GM23338 (cell line): ENCODE data around the gene SEC61A1. TPM values are rescaled to one million over a fixed set of nuclear protein-coding genes. Genes with fewer than 3 reads are reported as not detected.

ENCODE experiments used
- ATAC-seq: fragments of 200-7000 bp; cut with Tn5 transposase; 3 replicates; pipeline ENCODE4 v1.9.1; 2020
- DNase-seq: peaks from one replicate; pipeline ENCODE4 v3.0.0-alpha.2; 2015; ENCODE audit warnings: low spot score
- H2AFZ ChIP-seq: fragments of 200-600 bp; sonication (generic); 2 replicates; pipeline ENCODE4 v1.8.0; 2016; ENCODE audit warnings: antibody characterized with exemption, mild to moderate bottlenecking, moderate library complexity
- H3F3A ChIP-seq: fragments of 200-600 bp; sonication (generic); replicated peaks from 2 replicates; pipeline ENCODE4 v1.8.0; 2017; ENCODE audit warnings: antibody characterized with exemption, mixed run types, low read depth
- H3K27ac ChIP-seq: fragments of 200-600 bp; sonication (generic); 2 replicates; pipeline ENCODE4 v1.6.1; 2016; ENCODE audit warnings: low read depth
- H3K27me3 ChIP-seq: fragments of 200-600 bp; sonication (generic); 2 replicates; pipeline ENCODE4 v1.8.0; 2016; ENCODE audit warnings: mild to moderate bottlenecking, mixed run types, moderate library complexity; ENCODE audit not compliant: insufficient read depth
- H3K36me3 ChIP-seq: fragments of 200-600 bp; sonication (generic); 2 replicates; pipeline ENCODE4 v1.8.0; 2016; ENCODE audit warnings: mild to moderate bottlenecking; ENCODE audit not compliant: insufficient read depth
- H3K4me1 ChIP-seq: fragments of 200-600 bp; sonication (generic); 2 replicates; pipeline ENCODE4 v1.8.0; 2016; ENCODE audit warnings: mild to moderate bottlenecking, moderate library complexity; ENCODE audit not compliant: insufficient read depth
- H3K4me2 ChIP-seq: fragments of 200-600 bp; sonication (generic); 2 replicates; pipeline ENCODE4 v1.7.1; 2017; ENCODE audit warnings: mixed run types
- H3K4me3 ChIP-seq: fragments of 200-600 bp; sonication (generic); 2 replicates; pipeline ENCODE4 v1.6.1; 2016; ENCODE audit warnings: mixed run types
- H3K79me2 ChIP-seq: fragments of 200-600 bp; sonication (generic); replicated peaks from 2 replicates; pipeline ENCODE4 v1.8.0; 2017; ENCODE audit warnings: mild to moderate bottlenecking; ENCODE audit not compliant: insufficient read depth
- H3K9me2 ChIP-seq: fragments of 200-600 bp; sonication (generic); 2 replicates; pipeline ENCODE4 v1.8.0; 2017; ENCODE audit not compliant: insufficient read depth
- H4K20me1 ChIP-seq: fragments of 200-600 bp; sonication (generic); replicated peaks from 2 replicates; pipeline ENCODE4 v1.8.0; 2017; ENCODE audit warnings: mild to moderate bottlenecking; ENCODE audit not compliant: insufficient read depth
- H3K27ac Mint-ChIP-seq: 2 replicates; pipeline ENCODE4 v1.8.0; 2020; ENCODE audit warnings: inconsistent platforms, mild to moderate bottlenecking, moderate library complexity, mixed read lengths
- H3K27me3 Mint-ChIP-seq: 3 replicates; pipeline ENCODE4 v1.8.0; 2022; ENCODE audit warnings: low read depth, mild to moderate bottlenecking, moderate library complexity, mixed read lengths, inconsistent platforms; ENCODE audit not compliant: insufficient read depth, poor library complexity
- H3K36me3 Mint-ChIP-seq: 3 replicates; pipeline ENCODE4 v1.8.0; 2021; ENCODE audit warnings: low read depth, mild to moderate bottlenecking, inconsistent platforms, moderate library complexity, mixed read lengths
- H3K4me1 Mint-ChIP-seq: 3 replicates; pipeline ENCODE4 v1.8.0; 2020; ENCODE audit warnings: mild to moderate bottlenecking, inconsistent platforms, mixed read lengths
- H3K4me3 Mint-ChIP-seq: 3 replicates; pipeline ENCODE4 v1.8.0; 2021; ENCODE audit warnings: moderate library complexity, mild to moderate bottlenecking, inconsistent platforms, mixed read lengths
- H3K9me3 Mint-ChIP-seq: 3 replicates; pipeline ENCODE4 v1.8.0; 2020; ENCODE audit warnings: moderate library complexity, mild to moderate bottlenecking, inconsistent platforms, mixed read lengths
- CREB1 ChIP-seq: fragments of 250-450 bp; sonication (Bioruptor Pico); IDR thresholded peaks from 2 replicates; pipeline ENCODE4 v1.5.0; 2020; ENCODE audit warnings: low read depth, mild to moderate bottlenecking, moderate library complexity
- CTCF ChIP-seq, 2 experiments: fragments of 200-600 bp in 1 of 2; sonication (generic) in 1 of 2; conservative IDR thresholded peaks; 2 replicates each; pipeline versions ENCODE4 v1.5.1 to v1.6.1; 2016 to 2017; ENCODE audit warnings: antibody characterized with exemption in 2 of 2, low read depth in 2 of 2, mild to moderate bottlenecking in 2 of 2, moderate library complexity in 1 of 2
- EZH2 ChIP-seq: fragments of 200-600 bp; sonication (generic); IDR thresholded peaks from one replicate; pipeline ENCODE4 v1.8.0; 2017; ENCODE audit warnings: antibody characterized with exemption, mild to moderate bottlenecking, low read depth; ENCODE audit not compliant: unreplicated experiment
- JUNB ChIP-seq: IDR thresholded peaks from one replicate; pipeline ENCODE4 v1.6.1; 2016; ENCODE audit warnings: antibody characterized with exemption; ENCODE audit not compliant: unreplicated experiment
- NANOG ChIP-seq: IDR thresholded peaks from 2 replicates; pipeline ENCODE4 v1.6.1; 2016; ENCODE audit warnings: antibody characterized with exemption, borderline replicate concordance
- POLR2AphosphoS5 ChIP-seq: IDR thresholded peaks from 2 replicates; pipeline ENCODE4 v1.6.1; 2016; ENCODE audit warnings: antibody characterized with exemption, low read depth
- REST ChIP-seq: IDR thresholded peaks from one replicate; pipeline ENCODE4 v1.6.1; 2018; ENCODE audit warnings: antibody characterized with exemption; ENCODE audit not compliant: unreplicated experiment
- STAT1 ChIP-seq: IDR thresholded peaks from one replicate; pipeline ENCODE4 v1.6.1; 2016; ENCODE audit warnings: antibody characterized with exemption; ENCODE audit not compliant: unreplicated experiment
- ZNF114 ChIP-seq: fragments of 250-450 bp; sonication (Bioruptor Pico); IDR thresholded peaks from 2 replicates; pipeline ENCODE4 v1.5.0; 2020; ENCODE audit warnings: mild to moderate bottlenecking, moderate library complexity
- ZNF331 ChIP-seq: fragments of 250-450 bp; sonication (Bioruptor Pico); IDR thresholded peaks from 2 replicates; pipeline ENCODE4 v1.5.0; 2020; ENCODE audit warnings: low read depth, mild to moderate bottlenecking, moderate library complexity
- polyA plus RNA-seq: library from polyadenylated mRNA; unstranded; fragments of >200 nt; fragmentation: Nextera tagmentation; extraction: Ambion mirVana; gene quantifications from 2 replicates; pipeline ENCODE4 v1.2.1, GENCODE V29; 2016
- total RNA-seq: library from RNA; depleted of rRNA; stranded (reverse); fragments of >200 nt; shearing (Covaris generic); gene quantifications from 2 replicates; pipeline ENCODE4 v1.2.3, GENCODE V29; 2014

The SEC61A1 gene
- total and polyA plus RNA-seq, 2 experiments from 2014 or later: 44.8 to 184 TPM

GRCh38 chr3:128036119-128036518, 16.1 kb upstream of the SEC61A1 start (continued):
- TF ChIP-seq REST: no peak
- TF ChIP-seq CTCF (conservative IDR thresholded peaks at IDR 0.05; ENCODE audit: low read depth in 2 of 2): no peak
- no peak for TF ChIP-seq JUNB
- TF ChIP-seq ZNF331 (CRISPR knock-in tag): no peak
- no peak for TF ChIP-seq CREB1 (CRISPR knock-in tag)
- TF ChIP-seq ZNF114 (CRISPR knock-in tag): no peak
- TF ChIP-seq POLR2AphosphoS5: no peak
- no peak for TF ChIP-seq NANOG

DNA sequence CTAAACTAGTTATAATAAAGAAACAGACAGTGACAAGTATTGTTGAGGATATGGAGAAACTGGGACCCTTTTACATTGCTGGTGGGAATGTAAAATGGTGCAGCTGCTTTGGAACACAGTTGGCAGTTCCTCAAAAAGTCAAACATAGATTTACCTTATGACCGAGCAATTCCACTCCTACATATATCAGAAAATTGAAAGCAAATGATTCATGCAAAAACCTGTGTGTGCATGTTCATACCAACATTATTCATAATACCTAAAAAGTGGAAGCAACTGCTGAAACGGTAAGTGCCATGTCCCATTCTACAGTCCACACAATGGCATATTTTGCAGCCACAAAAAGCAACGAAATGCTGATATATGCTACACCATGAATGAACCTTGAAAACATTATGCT, 12.2 kb upstream of the SEC61A1 start:
- H3K27me3 Mint-ChIP-seq: peaks cover 3% of the 10 kb centered on the region
- no peaks in the 10 kb centered on the region for H3K27me3 ChIP-seq
- TF ChIP-seq CTCF (conservative IDR thresholded peaks at IDR 0.05; ENCODE audit: low read depth in 2 of 2) (no peak), CREB1 (CRISPR knock-in tag) (no peak), EZH2 (no peak), REST (no peak), NANOG (no peak), ZNF331 (CRISPR knock-in tag) (no peak), STAT1 (no peak), ZNF114 (CRISPR knock-in tag) (no peak), JUNB (no peak)

More for the DNA sequence above, 12.2 kb upstream of the SEC61A1 start:
- H3K79me2 ChIP-seq: no peaks in the 10 kb centered on the region
- H3K4me2 ChIP-seq: no peak overlapping the region
- H3F3A ChIP-seq: no peaks in the 10 kb centered on the region
- no peaks in the 10 kb centered on the region for H3K9me2 ChIP-seq
- H2AFZ ChIP-seq: no peak overlapping the region
- H3K27ac ChIP-seq: no peak overlapping the region
- no peak for DNase-seq
- no peaks in the 10 kb centered on the region for H4K20me1 ChIP-seq
- H3K4me1 Mint-ChIP-seq: no peaks in the 10 kb centered on the region
- H3K4me3 Mint-ChIP-seq: no peak overlapping the region
- no peaks in the 10 kb centered on the region for H3K9me3 Mint-ChIP-seq
- H3K27ac Mint-ChIP-seq: no peak overlapping the region
- no peaks in the 10 kb centered on the region for H3K36me3 ChIP-seq
- ATAC-seq: no peak
- no peak overlapping the region for H3K4me3 ChIP-seq
- H3K4me1 ChIP-seq: no peaks in the 10 kb centered on the region
- no peaks in the 10 kb centered on the region for H3K36me3 Mint-ChIP-seq
